ENCODE measurements around the gene FSTL4. TPM values are rescaled to one million over a fixed set of nuclear protein-coding genes. Genes with fewer than 3 reads are reported as not detected.

The FSTL4 gene
- total RNA-seq, 6 donors from 2014 or later: 0.49 to 4.6 (median 1.1) TPM

DNA sequence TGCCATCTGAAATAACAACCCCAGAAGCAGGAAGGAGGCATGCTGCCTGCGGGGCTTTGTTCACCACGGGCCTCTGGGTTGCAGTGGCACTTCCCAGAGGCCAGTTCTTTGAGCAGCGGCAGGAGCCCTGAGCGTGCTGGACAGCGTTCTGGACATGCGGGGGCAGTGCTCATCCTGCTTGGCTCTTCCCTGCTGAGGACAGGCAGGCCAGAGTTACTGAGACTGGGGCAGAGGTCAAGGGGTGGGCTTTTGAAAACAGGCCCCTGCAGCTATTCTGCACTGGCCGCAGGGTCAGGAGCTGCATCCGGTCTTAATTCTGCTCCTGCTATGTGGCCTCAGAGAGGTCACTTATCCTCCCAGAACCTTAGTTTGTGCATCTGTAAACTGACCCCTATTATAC lies 258.6 kb downstream of the FSTL4 start:
- Histone ChIP-seq H3K27ac (no peak overlapping the region), H3K9me3 (peaks cover 0 to 3% (median 0%) of the 10 kb centered on the region in 4 donors), H3K4me3 (no peak overlapping the region), H3K27me3 (no peaks in the 10 kb centered on the region), H3K36me3 (no peaks in the 10 kb centered on the region), H3K4me1 (no peaks in the 10 kb centered on the region)
- DNase-seq (no peak), ATAC-seq (ENCODE audit: low FRiP score in 2 of 2) (no peak)
- 60 to 68% methylated on average over 8 of the region's 8 CpGs for WGBS, 2 donors
- TF ChIP-seq, protein P1, sequence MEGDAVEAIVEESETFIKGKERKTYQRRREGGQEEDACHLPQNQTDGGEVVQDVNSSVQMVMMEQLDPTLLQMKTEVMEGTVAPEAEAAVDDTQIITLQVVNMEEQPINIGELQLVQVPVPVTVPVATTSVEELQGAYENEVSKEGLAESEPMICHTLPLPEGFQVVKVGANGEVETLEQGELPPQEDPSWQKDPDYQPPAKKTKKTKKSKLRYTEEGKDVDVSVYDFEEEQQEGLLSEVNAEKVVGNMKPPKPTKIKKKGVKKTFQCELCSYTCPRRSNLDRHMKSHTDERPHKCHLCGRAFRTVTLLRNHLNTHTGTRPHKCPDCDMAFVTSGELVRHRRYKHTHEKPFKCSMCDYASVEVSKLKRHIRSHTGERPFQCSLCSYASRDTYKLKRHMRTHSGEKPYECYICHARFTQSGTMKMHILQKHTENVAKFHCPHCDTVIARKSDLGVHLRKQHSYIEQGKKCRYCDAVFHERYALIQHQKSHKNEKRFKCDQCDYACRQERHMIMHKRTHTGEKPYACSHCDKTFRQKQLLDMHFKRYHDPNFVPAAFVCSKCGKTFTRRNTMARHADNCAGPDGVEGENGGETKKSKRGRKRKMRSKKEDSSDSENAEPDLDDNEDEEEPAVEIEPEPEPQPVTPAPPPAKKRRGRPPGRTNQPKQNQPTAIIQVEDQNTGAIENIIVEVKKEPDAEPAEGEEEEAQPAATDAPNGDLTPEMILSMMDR (IDR thresholded peaks at IDR 0.05): no peak
- TF ChIP-seq POLR2AphosphoS5 (IDR thresholded peaks at IDR 0.05): no peak
- TF ChIP-seq POLR2A (IDR thresholded peaks at IDR 0.05): no peak
- no peak for TF ChIP-seq EP300 (IDR thresholded peaks at IDR 0.05)

DNA sequence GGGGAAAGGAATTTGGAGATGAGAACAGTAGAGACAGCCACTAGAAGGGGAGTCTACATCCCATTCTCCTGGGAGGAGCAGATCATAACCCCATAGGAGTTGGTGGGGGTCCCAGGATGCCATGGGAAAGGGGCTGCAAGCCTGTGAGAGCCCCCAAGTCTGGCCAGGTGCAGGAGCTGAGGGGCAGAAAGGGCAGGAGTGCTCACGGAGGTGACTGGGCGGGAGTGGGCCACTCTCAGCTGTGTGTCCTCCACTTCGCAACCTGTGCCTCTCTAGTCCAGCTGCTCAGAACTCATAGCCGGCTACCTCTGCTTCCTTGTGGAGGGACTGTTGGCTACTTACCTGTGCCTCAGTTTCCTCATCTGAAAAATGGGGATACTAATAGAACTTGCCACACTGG lies 263.9 kb downstream of the FSTL4 start:
- TF ChIP-seq EP300 (IDR thresholded peaks at IDR 0.05) (no peak), POLR2AphosphoS5 (IDR thresholded peaks at IDR 0.05) (no peak), POLR2A (IDR thresholded peaks at IDR 0.05) (no peak)
- TF ChIP-seq, protein P1 (IDR thresholded peaks at IDR 0.05): no peak
- Histone ChIP-seq H3K27me3 (no peaks in the 10 kb centered on the region), H3K9me3 (peaks cover 0 to 3% (median 0%) of the 10 kb centered on the region in 4 donors), H3K27ac (no peak overlapping the region), H3K36me3 (no peaks in the 10 kb centered on the region), H3K4me3 (no peak overlapping the region), H3K4me1 (no peaks in the 10 kb centered on the region)
- WGBS, 2 donors: 89 to 97% methylated on average over 4 of the region's 4 CpGs
- ATAC-seq (ENCODE audit: low FRiP score in 2 of 2) (no peak), DNase-seq (no peak)

DNA sequence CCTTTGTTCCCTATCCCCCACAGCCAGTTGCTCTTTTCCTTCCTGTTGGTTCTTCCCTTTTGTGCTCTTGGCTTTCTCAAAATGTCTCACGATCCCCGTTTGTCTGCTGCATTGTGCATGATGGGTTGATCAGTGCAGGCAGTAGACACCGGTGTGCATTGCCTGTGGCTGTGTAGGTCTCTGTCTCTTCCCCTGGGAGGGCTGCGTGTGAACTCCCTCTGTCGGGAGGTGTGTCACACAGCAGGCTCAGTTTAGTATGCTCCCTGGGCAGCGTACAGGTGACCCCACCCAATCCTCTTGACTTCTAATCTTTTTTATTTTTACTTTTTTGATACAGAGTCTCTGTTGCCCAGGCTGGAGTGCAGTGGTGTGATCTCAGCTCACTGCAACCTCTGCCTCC lies 265.3 kb downstream of the FSTL4 start:
- no peak for DNase-seq

DNA sequence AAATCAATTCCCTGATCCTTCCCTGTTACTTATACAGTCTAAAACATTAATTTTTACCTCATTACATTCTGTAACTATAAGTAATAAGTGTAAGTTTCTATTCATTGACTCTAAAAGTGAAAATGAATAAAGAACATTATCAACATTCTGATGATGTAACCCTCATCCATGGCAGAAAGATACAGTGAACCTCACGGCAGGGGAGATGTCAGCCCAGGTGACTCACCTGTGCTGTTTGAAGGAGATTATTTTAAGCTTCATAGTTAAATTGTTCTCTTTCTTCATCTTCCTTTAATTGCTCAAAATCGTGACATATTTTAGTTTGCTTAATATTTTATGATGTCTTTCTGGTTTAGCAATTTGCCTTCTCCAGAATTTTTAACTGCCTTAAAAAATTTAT lies 268.1 kb downstream of the FSTL4 start:
- Histone ChIP-seq H3K9me3 (no peaks in the 10 kb centered on the region), H3K4me3 (no peak overlapping the region), H3K36me3 (no peaks in the 10 kb centered on the region), H3K27ac (no peak overlapping the region), H3K4me1 (no peaks in the 10 kb centered on the region), H3K27me3 (no peaks in the 10 kb centered on the region)
- TF ChIP-seq POLR2A (IDR thresholded peaks at IDR 0.05): no peak
- TF ChIP-seq, protein P1 (IDR thresholded peaks at IDR 0.05): no peak
- no peak for TF ChIP-seq POLR2AphosphoS5 (IDR thresholded peaks at IDR 0.05)
- no peak for TF ChIP-seq EP300 (IDR thresholded peaks at IDR 0.05)
- no peak for ATAC-seq (ENCODE audit: low FRiP score in 2 of 2)
- WGBS, 2 donors: 69 to 74% methylated on average over 2 of the region's 2 CpGs
- DNase-seq: no peak

More for the DNA sequence above, 265.3 kb downstream of the FSTL4 start:
- H3K36me3 ChIP-seq: no peaks in the 10 kb centered on the region
- H3K4me3 ChIP-seq: no peak overlapping the region
- WGBS, 2 donors: 55 to 59% methylated on average over 6 of the region's 6 CpGs
- TF ChIP-seq EP300 (IDR thresholded peaks at IDR 0.05): no peak
- no peak for TF ChIP-seq POLR2AphosphoS5 (IDR thresholded peaks at IDR 0.05)
- TF ChIP-seq, protein P1 (IDR thresholded peaks at IDR 0.05): no peak
- TF ChIP-seq POLR2A (IDR thresholded peaks at IDR 0.05): no peak
- H3K27me3 ChIP-seq: no peaks in the 10 kb centered on the region
- no peak overlapping the region for H3K27ac ChIP-seq
- ATAC-seq (ENCODE audit: low FRiP score in 2 of 2): no peak
- no peaks in the 10 kb centered on the region for H3K9me3 ChIP-seq
- H3K4me1 ChIP-seq: no peaks in the 10 kb centered on the region

DNA sequence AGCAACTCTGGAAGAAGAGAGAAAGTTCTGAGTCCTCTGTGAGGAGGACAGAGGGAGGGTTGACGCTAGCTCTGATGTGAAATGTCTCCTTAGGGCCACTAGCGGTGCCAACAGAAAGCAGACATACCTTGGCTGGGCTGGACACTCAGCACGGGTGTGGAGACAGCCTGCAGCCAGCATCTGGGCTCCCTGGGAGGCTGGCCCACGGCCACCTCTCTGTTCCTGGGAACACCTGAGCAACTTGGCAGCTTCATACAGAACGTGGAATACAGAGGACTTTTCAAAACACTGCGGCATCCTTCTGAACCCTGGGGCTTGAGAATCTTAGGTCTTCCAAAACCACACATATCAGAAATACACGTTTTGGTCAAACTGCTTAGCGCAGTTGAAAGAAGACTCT lies 269.1 kb downstream of the FSTL4 start:
- 86 to 91% methylated on average over 6 to 8 of the region's 8 CpGs for whole genome bisulfite sequencing, 2 donors

More for the DNA sequence above, 269.1 kb downstream of the FSTL4 start:
- no peaks in the 10 kb centered on the region for H3K9me3 ChIP-seq
- no peak overlapping the region for H3K4me3 ChIP-seq
- no peaks in the 10 kb centered on the region for H3K27me3 ChIP-seq
- TF ChIP-seq, protein P1 (IDR thresholded peaks at IDR 0.05): no peak
- TF ChIP-seq POLR2AphosphoS5 (IDR thresholded peaks at IDR 0.05) (no peak), POLR2A (IDR thresholded peaks at IDR 0.05) (no peak), EP300 (IDR thresholded peaks at IDR 0.05) (no peak)
- ATAC-seq (ENCODE audit: low FRiP score in 2 of 2) (no peak), DNase-seq (no peak)
- H3K36me3 ChIP-seq: no peaks in the 10 kb centered on the region
- no peaks in the 10 kb centered on the region for H3K4me1 ChIP-seq
- H3K27ac ChIP-seq: no peak overlapping the region

All from upper lobe of left lung (tissue), 6 donors.